ENCODE measurements around the gene ARSI. TPM values are rescaled to one million over a fixed set of nuclear protein-coding genes. Genes with fewer than 3 reads are reported as not detected.

The ARSI gene
- polyA plus RNA-seq, 5 donors, result 18.2 to 31.9 (median 23.4) TPM

GRCh38 chr5:150295172-150295634 is 7.5 kb downstream of the ARSI start:
- DNase-seq, result no peak

- DNase-seq, result no peak
Measured at GRCh38 chr5:150294551-150295071, 8.1 kb downstream of the ARSI start.

- no peak for DNase-seq
Measured at GRCh38 chr5:150293091-150293941, 9.4 kb downstream of the ARSI start.

GRCh38 chr5:150291388-150292385 is 11.0 kb downstream of the ARSI start:
- DNase-seq, result no peak

GRCh38 chr5:150289551-150290390 is 12.9 kb downstream of the ARSI start, which contains the start of gene CAMK2A:
TSS of gene CAMK2A (minus strand) at chr5:150289773. CDS start at chr5:150289625, 148 bp downstream.
- DNase-seq, result no peak

GRCh38 chr5:150288791-150289190 is 13.9 kb downstream of the ARSI start:
- DNase-seq, result no peak

- DNase-seq, result no peak
Measured at GRCh38 chr5:150288361-150288760, 14.3 kb downstream of the ARSI start.

- no peak for DNase-seq
Measured at GRCh38 chr5:150286820-150287219, 15.9 kb downstream of the ARSI start.

GRCh38 chr5:150285114-150285513 is 17.6 kb downstream of the ARSI start:
- no peak for DNase-seq

GRCh38 chr5:150284311-150284710 is 18.4 kb downstream of the ARSI start:
- DNase-seq, result no peak

GRCh38 chr5:150283904-150284303 is 18.8 kb downstream of the ARSI start:
- DNase-seq, result no peak

- no peak for DNase-seq
Measured at GRCh38 chr5:150281987-150282386, 20.7 kb downstream of the ARSI start.

- DNase-seq, result peak in 1 of 2 donors; percentile 55
Measured at GRCh38 chr5:150279330-150280020, 23.2 kb downstream of the ARSI start.

GRCh38 chr5:150278916-150279315 is 23.8 kb downstream of the ARSI start:
- no peak for DNase-seq

- DNase-seq, result no peak
Measured at GRCh38 chr5:150278046-150278730, 24.5 kb downstream of the ARSI start.

- DNase-seq, result no peak
Measured at GRCh38 chr5:150277043-150277442, 25.7 kb downstream of the ARSI start.

GRCh38 chr5:150274811-150275210 is 27.9 kb downstream of the ARSI start:
- no peak for DNase-seq

- DNase-seq, result no peak
Measured at GRCh38 chr5:150272531-150272930, 30.2 kb downstream of the ARSI start.

GRCh38 chr5:150271923-150272322 is 30.8 kb downstream of the ARSI start:
- DNase-seq, result no peak

GRCh38 chr5:150271296-150271692 is 31.4 kb downstream of the ARSI start:
- no peak for DNase-seq

All from right lung (tissue), 5 donors.